HepG2 (cell line): ENCODE results near the gene UACA. TPM values are rescaled to one million over a fixed set of nuclear protein-coding genes. Genes with fewer than 3 reads are reported as not detected.

Experiments
- ATAC-seq: fragments of 200-7000 bp; cut with Tn5 transposase; 3 replicates; pipeline ENCODE4 v1.9.1; 2020; ENCODE audit warnings: mild to moderate bottlenecking, moderate library complexity
- BruUV-seq: library from RNA; stranded (reverse); fragments of 400-500 nt; replicated peaks from 2 replicates; lab custom pipeline; 2021; lab: Mats Ljungman, UMichigan
- CTCF ChIA-PET: fragments of 300-600 bp; formaldehyde crosslinking; extraction: SDS; loops from one replicate; lab custom pipeline; 2021; ENCODE audit warnings: low total read pairs, inconsistent platforms, low intra/inter-chr PET ratio; lab: Yijun Ruan, JAX
- POLR2A ChIA-PET: fragments of 350-600 bp; sonication (Branson Sonifier 250); formaldehyde crosslinking; loops from one replicate; lab custom pipeline; 2020; ENCODE audit warnings: antibody characterized with exemption, inconsistent platforms; lab: Yijun Ruan, JAX
- DNase-seq: peaks from one replicate; pipeline ENCODE4 v3.0.0-alpha.2; 2015; ENCODE audit warnings: low spot score
- FAIRE-seq: peaks from 3 replicates; lab custom pipeline; 2011; peaks lifted over from hg19 to GRCh38; lab: Jason Lieb, UNC
- H2AFZ ChIP-seq: one replicate; pipeline ENCODE4 v1.6.1; 2011; ENCODE audit warnings: low read length, inconsistent platforms
- H3K27ac ChIP-seq: fragments of 300-600 bp; 3 replicates; pipeline ENCODE4 v1.8.0; 2011; ENCODE audit warnings: mixed run types, mild to moderate bottlenecking, mixed read lengths, low read length, inconsistent platforms; ENCODE audit not compliant: insufficient read depth; ENCODE audit errors: extremely low read length
- H3K27me3 ChIP-seq, 2 experiments: fragments of 200-600 bp in 1 of 2; 2 replicates in 1 of 2; 3 replicates in 1 of 2; pipeline versions ENCODE4 v1.6.0 to v1.8.0; 2011; ENCODE audit warnings: low read length in 2 of 2, mild to moderate bottlenecking in 2 of 2, moderate library complexity in 2 of 2, inconsistent platforms in 1 of 2; ENCODE audit not compliant: insufficient read depth in 2 of 2, control insufficient read depth in 1 of 2
- H3K36me3 ChIP-seq, 2 experiments: fragments of 200-600 bp in 1 of 2; replicated peaks in 1 of 2; 2 replicates in 1 of 2; 3 replicates in 1 of 2; pipeline versions ENCODE4 v1.5.1 to v1.8.0; 2011; ENCODE audit warnings: low read length in 2 of 2, inconsistent platforms in 1 of 2; ENCODE audit not compliant: insufficient read depth in 2 of 2, control insufficient read depth in 1 of 2
- H3K4me1 ChIP-seq: 2 replicates; pipeline ENCODE4 v1.5.1; 2012; ENCODE audit warnings: low read length, inconsistent platforms; ENCODE audit not compliant: insufficient read depth
- H3K4me2 ChIP-seq: 2 replicates; pipeline ENCODE4 v1.6.0; 2011; ENCODE audit warnings: low read depth, low read length, inconsistent platforms
- H3K4me3 ChIP-seq, 3 experiments: fragments of 200-600 bp in 1 of 3; sonication (generic), shearing (Covaris generic) in 1 of 3; replicated peaks in 1 of 3; 2 replicates each; pipeline ENCODE4 v1.5.1; 2011 to 2016; ENCODE audit warnings: low read length in 3 of 3, inconsistent platforms in 2 of 3, low read depth in 2 of 3, mild to moderate bottlenecking in 2 of 3, control low read depth in 1 of 3, mixed read lengths in 1 of 3; ENCODE audit not compliant: insufficient read depth in 1 of 3
- H3K79me2 ChIP-seq: one replicate; pipeline ENCODE4 v1.6.1; 2011; ENCODE audit warnings: low read length, inconsistent platforms; ENCODE audit not compliant: insufficient read depth
- H3K9ac ChIP-seq: 2 replicates; pipeline ENCODE4 v1.6.0; 2011; ENCODE audit warnings: mild to moderate bottlenecking, low read depth, low read length, inconsistent platforms; ENCODE audit not compliant: insufficient read depth
- H3K9me3 ChIP-seq: 2 replicates; pipeline ENCODE4 v1.5.1; 2012; ENCODE audit warnings: mild to moderate bottlenecking, low read length
- H4K20me1 ChIP-seq: 2 replicates; pipeline ENCODE4 v1.6.0; 2011; ENCODE audit warnings: inconsistent platforms, mild to moderate bottlenecking, low read length, moderate library complexity; ENCODE audit not compliant: insufficient read depth
- ASH2L ChIP-seq: fragments of 300-600, 200-600 bp; sonication (generic); IDR thresholded peaks from 2 replicates; pipeline ENCODE4 v1.7.0; 2017; ENCODE audit warnings: low read depth, mild to moderate bottlenecking, moderate library complexity, mixed read lengths, low read length; ENCODE audit not compliant: insufficient read length
- DPF2 ChIP-seq: sonication (generic); formaldehyde crosslinking; IDR thresholded peaks from 2 replicates; pipeline ENCODE4 v1.4.0; 2020; ENCODE audit warnings: mild to moderate bottlenecking, low read depth, missing genetic modification reagents, borderline replicate concordance
- GATAD1 ChIP-seq: IDR thresholded peaks from 2 replicates; pipeline ENCODE4 v1.6.1; 2016; ENCODE audit warnings: missing genetic modification reagents, missing compliant biosample characterization
- HDAC2 ChIP-seq: sonication (generic); formaldehyde crosslinking; IDR thresholded peaks from 2 replicates; pipeline ENCODE4 v1.4.0; 2020; ENCODE audit warnings: missing genetic modification reagents
- NR2F6 ChIP-seq, 2 experiments: IDR thresholded peaks; 2 replicates each; pipeline ENCODE4 v1.6.1; 2016; ENCODE audit warnings: antibody characterized with exemption in 1 of 2, mild to moderate bottlenecking in 1 of 2
- PPARG ChIP-seq: conservative IDR thresholded peaks from 2 replicates; pipeline ENCODE4 v1.6.1; 2016; ENCODE audit warnings: missing biosample characterization, missing genetic modification reagents
- RXRB ChIP-seq: IDR thresholded peaks from 2 replicates; pipeline ENCODE4 v1.6.1; 2016; ENCODE audit warnings: borderline replicate concordance, missing genetic modification reagents, missing compliant biosample characterization
- SALL1 ChIP-seq: sonication (generic); formaldehyde crosslinking; IDR thresholded peaks from 2 replicates; pipeline ENCODE4 v1.8.0; 2022; ENCODE audit warnings: mild to moderate bottlenecking, missing genetic modification reagents
- SOX6 ChIP-seq, 2 experiments: fragments of 450-650 bp in 1 of 2; sonication (generic) in 1 of 2; formaldehyde crosslinking in 1 of 2; IDR thresholded peaks; 2 replicates each; pipeline versions ENCODE4 v1.4.0 to v1.6.1; 2017 to 2020; ENCODE audit warnings: antibody characterized with exemption in 1 of 2, mild to moderate bottlenecking in 1 of 2, missing genetic modification reagents in 1 of 2
- ZBTB20 ChIP-seq: sonication (generic); formaldehyde crosslinking; IDR thresholded peaks from 2 replicates; pipeline ENCODE4 v1.8.1; 2023; ENCODE audit warnings: missing genetic modification reagents, low read depth, mild to moderate bottlenecking, borderline replicate concordance
- ZFP36L1 ChIP-seq: sonication (generic); formaldehyde crosslinking; IDR thresholded peaks from 2 replicates; pipeline ENCODE4 v1.8.0; 2022; ENCODE audit warnings: mild to moderate bottlenecking, missing genetic modification reagents, moderate library complexity
- ZNF136 ChIP-seq: sonication (generic); formaldehyde crosslinking; IDR thresholded peaks from 2 replicates; pipeline ENCODE4 v1.8.1; 2022; ENCODE audit warnings: low read depth, mild to moderate bottlenecking, moderate library complexity, missing genetic modification reagents
- ZNF737 ChIP-seq: sonication (generic); formaldehyde crosslinking; IDR thresholded peaks from 2 replicates; pipeline ENCODE4 v1.5.0; 2020; ENCODE audit warnings: missing genetic modification reagents, mild to moderate bottlenecking, borderline replicate concordance
- ZNF788 ChIP-seq: sonication (generic); formaldehyde crosslinking; IDR thresholded peaks from 2 replicates; pipeline ENCODE4 v1.5.0; 2020; ENCODE audit warnings: mild to moderate bottlenecking, missing genetic modification reagents, borderline replicate concordance
- WGBS: methylation state at CpG from one replicate; pipeline ENCODE4 v1.1.6; 2017; ENCODE audit warnings: low lambda C conversion rate; 5-methylcytosine and 5-hydroxymethylcytosine counted together
- in situ Hi-C: cut with HindIII; loops from 2 replicates; pipeline ENCODE4 v1.10.0; 2017; ENCODE audit warnings: low pct_unique_long_range_greater_than_20kb; ENCODE audit not compliant: extremely low pct_ligation_motif_present
- intact Hi-C: fragments of 100-400 bp; cut with micrococcal nuclease; formaldehyde crosslinking; loops from one replicate; pipeline ENCODE4 v1.10.0; 2022; ENCODE audit not compliant: unreplicated experiment
- polyA plus RNA-seq, 8 experiments: library from polyadenylated mRNA; depleted of rRNA in 3 of 8; stranded (reverse) in 7 of 8; unstranded in 1 of 8; fragments of >200 nt; fragmentation: Illumina TruSeq in 4 of 8; extraction: Trizol in 4 of 8; gene quantifications; 2 replicates each; pipeline versions ENCODE4 v1.2.1 to v1.2.3, GENCODE V29; 2011 to 2016; ENCODE audit warnings: low read depth in 4 of 8, missing spikeins in 1 of 8, mixed read lengths in 1 of 8; ENCODE audit not compliant: insufficient read depth in 1 of 8
- total RNA-seq, 5 experiments: library from RNA; depleted of rRNA; stranded (reverse); fragments of >200 nt; fragmentation: Illumina TruSeq; extraction: Trizol; gene quantifications; 2 replicates each; pipeline ENCODE4 v1.2.3, GENCODE V29; 2016; ENCODE audit warnings: low read depth in 1 of 5
- TF ChIP-seq, protein P1 (sequence below): sonication (generic); formaldehyde crosslinking; IDR thresholded peaks from 2 replicates; pipeline ENCODE4 v1.5.1; 2020; ENCODE audit warnings: mild to moderate bottlenecking, missing genetic modification reagents, borderline replicate concordance

The UACA gene
- total and polyA plus RNA-seq, 2 of the 13 experiments (the other 11 are each of a cell fraction or from before 2014, with no cell fraction given) = 17.8 to 39.2 TPM

- TF ChIP-seq, protein P1, sequence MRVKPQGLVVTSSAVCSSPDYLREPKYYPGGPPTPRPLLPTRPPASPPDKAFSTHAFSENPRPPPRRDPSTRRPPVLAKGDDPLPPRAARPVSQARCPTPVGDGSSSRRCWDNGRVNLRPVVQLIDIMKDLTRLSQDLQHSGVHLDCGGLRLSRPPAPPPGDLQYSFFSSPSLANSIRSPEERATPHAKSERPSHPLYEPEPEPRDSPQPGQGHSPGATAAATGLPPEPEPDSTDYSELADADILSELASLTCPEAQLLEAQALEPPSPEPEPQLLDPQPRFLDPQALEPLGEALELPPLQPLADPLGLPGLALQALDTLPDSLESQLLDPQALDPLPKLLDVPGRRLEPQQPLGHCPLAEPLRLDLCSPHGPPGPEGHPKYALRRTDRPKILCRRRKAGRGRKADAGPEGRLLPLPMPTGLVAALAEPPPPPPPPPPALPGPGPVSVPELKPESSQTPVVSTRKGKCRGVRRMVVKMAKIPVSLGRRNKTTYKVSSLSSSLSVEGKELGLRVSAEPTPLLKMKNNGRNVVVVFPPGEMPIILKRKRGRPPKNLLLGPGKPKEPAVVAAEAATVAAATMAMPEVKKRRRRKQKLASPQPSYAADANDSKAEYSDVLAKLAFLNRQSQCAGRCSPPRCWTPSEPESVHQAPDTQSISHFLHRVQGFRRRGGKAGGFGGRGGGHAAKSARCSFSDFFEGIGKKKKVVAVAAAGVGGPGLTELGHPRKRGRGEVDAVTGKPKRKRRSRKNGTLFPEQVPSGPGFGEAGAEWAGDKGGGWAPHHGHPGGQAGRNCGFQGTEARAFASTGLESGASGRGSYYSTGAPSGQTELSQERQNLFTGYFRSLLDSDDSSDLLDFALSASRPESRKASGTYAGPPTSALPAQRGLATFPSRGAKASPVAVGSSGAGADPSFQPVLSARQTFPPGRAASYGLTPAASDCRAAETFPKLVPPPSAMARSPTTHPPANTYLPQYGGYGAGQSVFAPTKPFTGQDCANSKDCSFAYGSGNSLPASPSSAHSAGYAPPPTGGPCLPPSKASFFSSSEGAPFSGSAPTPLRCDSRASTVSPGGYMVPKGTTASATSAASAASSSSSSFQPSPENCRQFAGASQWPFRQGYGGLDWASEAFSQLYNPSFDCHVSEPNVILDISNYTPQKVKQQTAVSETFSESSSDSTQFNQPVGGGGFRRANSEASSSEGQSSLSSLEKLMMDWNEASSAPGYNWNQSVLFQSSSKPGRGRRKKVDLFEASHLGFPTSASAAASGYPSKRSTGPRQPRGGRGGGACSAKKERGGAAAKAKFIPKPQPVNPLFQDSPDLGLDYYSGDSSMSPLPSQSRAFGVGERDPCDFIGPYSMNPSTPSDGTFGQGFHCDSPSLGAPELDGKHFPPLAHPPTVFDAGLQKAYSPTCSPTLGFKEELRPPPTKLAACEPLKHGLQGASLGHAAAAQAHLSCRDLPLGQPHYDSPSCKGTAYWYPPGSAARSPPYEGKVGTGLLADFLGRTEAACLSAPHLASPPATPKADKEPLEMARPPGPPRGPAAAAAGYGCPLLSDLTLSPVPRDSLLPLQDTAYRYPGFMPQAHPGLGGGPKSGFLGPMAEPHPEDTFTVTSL (CRISPR knock-in tag) = no peak
These were observed 25.9 kb upstream of the UACA start (continued) for GRCh38 chr15:70789213-70789612.

- DNase-seq (peak; percentile 91), FAIRE-seq (no peak), ATAC-seq (peak; percentile 79)
- CTCF ChIA-PET = no interaction called here
- Histone ChIP-seq H3K79me2 (no peaks in the 10 kb centered on the region), H3K36me3 (no peaks in the 10 kb centered on the region), H3K4me1 (peaks cover 52% of the 10 kb centered on the region), H3K27ac (peak overlapping the region; percentile 40), H3K4me2 (peak overlapping the region; percentile 50), H3K4me3 (peak overlapping the region in 1 of 3 experiments; percentile 3; a peak in 1 of 6 replicates), H2AFZ (no peak overlapping the region), H4K20me1 (no peaks in the 10 kb centered on the region), H3K9ac (no peak overlapping the region), H3K27me3 (no peaks in the 10 kb centered on the region), H3K9me3 (no peaks in the 10 kb centered on the region)
- no TSS peak for BruUV-seq
- 5% methylated on average over 6 of the region's 6 CpGs for WGBS
- POLR2A ChIA-PET = no interaction called here
- intact Hi-C loops (loop anchor here (5.0 kb wide), 1 partner anchor 636 kb away; no protein-coding TSS in a partner anchor), in situ Hi-C loops (no loop called here)
- no peak for TF ChIP-seq ZNF788
- peak; percentile 66; the same call in 1 of the 2 replicates for TF ChIP-seq ZBTB20 (CRISPR knock-in tag)
- TF ChIP-seq HDAC2 = peak; percentile 69; the same call in 1 of the 2 replicates
- no peak for TF ChIP-seq SOX6 (IDR thresholded peaks at IDR 0.05)
- TF ChIP-seq SOX6 (CRISPR knock-in tag; IDR thresholded peaks at IDR 0.05) = peak; percentile 60
- TF ChIP-seq ASH2L = peak; percentile 37
- no peak for TF ChIP-seq GATAD1 (CRISPR knock-in tag)
- TF ChIP-seq DPF2 (CRISPR knock-in tag) = peak; percentile 84
- TF ChIP-seq ZNF737 = no peak
- peak; percentile 60; the same call in 1 of the 2 replicates for TF ChIP-seq SALL1 (CRISPR knock-in tag)
- TF ChIP-seq RXRB (CRISPR knock-in tag) = peak; percentile 79
- TF ChIP-seq NR2F6 (IDR thresholded peaks at IDR 0.05) = peak; percentile 82
- TF ChIP-seq NR2F6 (CRISPR knock-in tag; IDR thresholded peaks at IDR 0.05) = peak; percentile 89
- TF ChIP-seq PPARG (CRISPR knock-in tag) = peak; percentile 58
- 0 out of 2 replicates have a peak, but pooled peaks have one; percentile 46 for TF ChIP-seq ZFP36L1 (CRISPR knock-in tag)
- TF ChIP-seq ZNF136 (CRISPR knock-in tag) = no peak
These were observed 25.0 kb upstream of the UACA start for GRCh38 chr15:70788114-70789049.
